GM18508 (cell line): Measurements from ENCODE around the gene AP1S1.
"Not testable (repeated sequence)": the region's sequence is repeated elsewhere in the genome, so short reads cannot be mapped to it uniquely, and the experiment has no call there.

Experiments
- ATAC-seq: cut with Tn5 transposase; IDR thresholded peaks from one replicate; pipeline ENCODE4 v1.9.1; 2021; ENCODE audit warnings: moderate number of reproducible peaks; ENCODE audit not compliant: insufficient read depth, unreplicated experiment

The AP1S1 gene

GRCh38 chr7:101153969-101154692, at the start of gene AP1S1:
TSS of gene AP1S1 (plus strand) at chr7:101154476. CDS start at chr7:101154515, 39 bp downstream.
- ATAC-seq = peak; percentile 61

GRCh38 chr7:101104799-101105198, 49.5 kb upstream of the AP1S1 start:
- ATAC-seq = no peak

DNA sequence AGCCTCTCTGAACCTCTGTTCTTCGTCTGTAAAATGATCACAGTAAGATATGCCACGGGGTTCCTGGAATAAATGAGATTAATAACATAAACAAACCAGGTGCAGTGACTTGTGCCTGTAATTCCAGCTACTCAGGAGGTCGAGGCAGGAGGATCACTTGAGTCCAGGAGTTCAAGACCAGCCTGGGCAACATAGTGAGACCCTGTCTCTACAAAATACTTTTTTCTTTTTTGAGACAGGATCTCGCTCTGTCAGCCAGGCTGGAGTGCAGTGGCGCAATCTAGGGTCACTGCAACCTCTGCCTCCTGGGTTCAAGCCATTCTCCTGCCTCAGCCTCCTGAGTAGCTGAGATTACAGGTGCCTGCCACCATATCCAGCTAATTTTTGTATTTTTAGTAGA, 49.0 kb upstream of the AP1S1 start:
- ATAC-seq = not testable (repeated sequence)

GRCh38 chr7:101106386-101106785, 47.9 kb upstream of the AP1S1 start:
- ATAC-seq = no peak

DNA sequence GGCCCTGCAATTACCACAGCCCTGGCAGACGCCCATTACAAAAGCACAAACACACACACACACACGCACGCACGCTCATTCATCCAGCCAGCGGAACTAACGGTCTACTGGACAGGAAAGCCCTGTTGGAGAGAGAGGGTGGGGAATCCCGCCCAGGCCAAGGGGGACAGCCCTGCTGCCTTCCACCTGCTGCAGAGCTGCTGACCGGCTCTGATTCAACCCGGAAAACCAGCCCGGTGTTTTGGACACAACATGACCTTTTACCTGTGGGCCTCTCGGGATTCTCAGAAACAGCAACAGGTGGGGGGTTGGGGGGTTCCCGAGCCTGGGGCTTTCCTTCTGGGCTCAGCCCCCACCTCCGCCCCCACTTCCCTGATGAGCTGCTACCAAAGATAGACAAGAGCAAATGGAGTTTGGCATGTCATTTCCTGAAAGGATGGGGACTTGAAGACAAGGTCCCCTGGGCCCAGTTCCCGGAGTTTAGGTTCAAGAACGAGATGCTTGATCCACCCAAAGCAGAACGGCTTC, 45.9 kb upstream of the AP1S1 start:
- ATAC-seq = no peak

DNA sequence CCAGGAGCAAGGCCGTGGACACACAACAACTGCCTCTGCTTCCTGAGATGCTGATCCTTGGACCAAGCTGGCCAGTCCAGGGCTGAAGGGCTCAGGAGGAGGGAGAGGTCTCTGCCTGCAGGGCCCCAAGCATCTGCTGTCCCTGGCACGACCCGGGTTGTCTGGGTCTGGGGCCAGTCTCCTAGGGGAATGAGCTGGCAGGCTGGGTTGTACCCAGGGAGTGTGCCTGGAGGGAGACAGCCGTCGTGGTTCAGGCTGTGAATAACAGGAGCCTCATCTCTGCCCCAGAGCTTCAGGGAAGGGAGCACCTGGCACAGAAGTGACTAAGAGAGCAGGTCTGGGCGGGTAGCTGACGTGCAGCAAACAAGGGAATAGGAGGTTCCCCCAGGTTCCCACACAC, 45.3 kb upstream of the AP1S1 start:
- no peak for ATAC-seq

- ATAC-seq = no peak
These were observed 44.9 kb upstream of the AP1S1 start for GRCh38 chr7:101109368-101109767.

- ATAC-seq = no peak
These were observed 43.0 kb upstream of the AP1S1 start for GRCh38 chr7:101111261-101111660.

DNA sequence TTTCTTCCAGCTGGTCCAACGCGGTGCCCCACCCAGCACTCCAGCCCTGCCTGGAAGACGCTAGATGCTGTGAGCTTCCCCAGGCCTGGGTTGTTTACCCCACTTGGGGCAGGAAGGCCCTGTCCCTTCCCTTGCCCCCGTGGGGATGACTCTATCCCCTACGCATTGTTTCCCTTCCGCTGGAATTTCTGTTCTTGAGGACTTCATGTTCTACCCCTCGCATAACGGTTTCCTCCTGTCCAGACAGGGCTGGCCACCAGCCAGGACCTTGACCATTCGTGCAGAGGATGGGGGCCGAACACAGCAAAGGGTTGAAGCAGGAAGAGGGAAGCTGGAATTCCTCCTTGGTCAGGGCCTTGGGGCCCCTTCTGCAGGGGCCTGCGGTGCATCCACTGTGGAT, 42.0 kb upstream of the AP1S1 start:
- no peak for ATAC-seq

DNA sequence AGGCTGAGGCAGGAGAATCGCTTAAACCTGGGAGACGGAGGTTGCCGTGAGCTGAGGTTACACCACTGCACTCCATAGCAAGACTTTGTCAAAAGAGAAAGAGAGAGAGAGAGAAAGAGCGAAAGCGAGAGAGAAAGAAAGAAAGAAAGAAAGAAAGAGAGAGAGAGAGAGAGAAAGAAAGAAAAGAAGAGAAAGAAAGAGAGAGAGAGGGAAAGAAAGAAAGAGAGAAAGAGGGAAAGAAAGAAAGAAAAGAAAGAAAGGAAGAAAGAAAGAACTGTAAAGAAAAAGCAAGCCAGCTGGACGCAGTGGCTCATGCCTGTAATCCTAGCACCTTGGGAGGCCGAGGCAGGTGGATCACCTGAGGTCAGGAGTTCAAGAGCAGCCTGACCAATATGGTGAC, 41.1 kb upstream of the AP1S1 start:
- ATAC-seq = not testable (repeated sequence)

DNA sequence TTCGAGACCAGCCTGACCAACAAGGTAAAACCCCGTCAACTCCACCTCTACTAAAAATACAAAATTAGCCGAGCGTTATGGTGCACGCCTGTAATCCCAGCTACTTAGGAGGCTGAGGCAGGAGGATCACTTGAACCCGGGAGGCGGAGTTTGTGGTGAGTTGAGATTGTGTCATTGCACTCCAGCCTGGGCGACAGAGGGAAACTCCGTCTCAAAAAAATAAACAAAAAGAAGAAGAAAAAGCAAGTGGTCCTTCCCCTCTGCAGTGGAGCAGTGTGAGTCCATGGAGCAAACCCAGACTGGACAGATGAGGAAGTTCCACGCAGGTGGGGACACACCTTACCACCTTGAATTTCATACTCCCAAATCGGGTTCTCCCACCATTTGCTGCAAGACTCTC, 40.4 kb upstream of the AP1S1 start:
- no peak for ATAC-seq

DNA sequence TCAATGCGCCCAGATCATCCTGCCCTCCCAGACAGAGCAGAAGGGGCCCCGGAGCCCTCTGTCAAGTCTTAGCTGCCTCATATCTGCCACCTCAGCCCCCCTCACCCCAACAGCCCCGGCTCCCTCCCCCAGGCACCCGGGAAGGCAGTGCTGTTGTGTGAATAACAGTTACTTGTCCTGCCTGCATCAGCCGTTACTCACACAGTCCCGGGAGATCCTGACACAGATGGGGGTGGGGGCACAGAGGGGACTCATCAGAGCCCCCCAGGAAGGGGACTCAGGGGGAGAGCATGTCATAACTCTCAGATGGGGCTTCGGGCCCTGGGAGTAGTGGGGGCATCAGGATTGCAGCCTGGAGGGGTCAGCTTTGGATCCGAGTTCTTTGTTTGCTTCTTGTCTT, 39.8 kb upstream of the AP1S1 start:
- no peak for ATAC-seq

GRCh38 chr7:101115215-101115614, 39.1 kb upstream of the AP1S1 start:
- ATAC-seq = no peak

DNA sequence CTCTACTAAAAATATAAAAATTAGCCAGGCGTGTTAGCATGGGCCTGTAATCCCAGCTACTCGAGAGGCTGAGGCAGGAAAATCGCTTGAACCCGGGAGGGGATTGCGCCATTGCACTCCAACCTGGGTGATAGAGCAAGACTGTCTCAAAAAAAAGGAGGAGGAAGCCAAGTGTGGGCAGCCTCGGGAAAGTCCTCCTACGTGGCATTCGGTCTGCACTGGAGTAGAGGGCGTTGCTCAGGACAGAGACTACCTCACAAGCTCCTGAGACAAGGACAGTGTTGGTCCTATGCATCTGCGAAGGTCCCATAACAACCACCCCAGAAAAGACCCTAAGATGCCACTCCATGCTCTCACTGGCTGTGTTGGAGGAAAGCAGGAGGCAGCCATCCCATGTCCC, 37.4 kb upstream of the AP1S1 start:
- ATAC-seq = no peak

GRCh38 chr7:101118856-101119255, 35.4 kb upstream of the AP1S1 start:
- ATAC-seq = no peak

DNA sequence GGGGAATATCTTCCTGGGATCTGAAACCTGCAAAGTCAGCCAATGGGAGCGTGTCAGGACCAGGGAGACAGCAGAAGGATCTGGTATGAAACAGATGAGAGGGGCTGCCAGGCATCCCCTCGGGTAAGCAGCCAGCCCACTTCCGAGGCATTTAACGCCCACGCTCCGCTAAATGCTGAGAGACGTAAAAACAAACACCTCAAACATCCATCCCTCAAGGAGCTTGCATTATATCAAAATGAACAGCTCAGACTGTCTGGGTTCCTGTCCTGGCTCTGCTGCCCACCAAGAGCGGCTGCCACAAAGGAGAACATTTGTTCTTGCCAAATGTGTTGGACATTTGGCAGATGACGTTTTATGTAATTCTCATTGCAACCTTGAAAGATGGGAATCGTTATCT, 34.4 kb upstream of the AP1S1 start:
- ATAC-seq = no peak

- ATAC-seq = no peak
These were observed 34.0 kb upstream of the AP1S1 start for GRCh38 chr7:101120315-101120714.

- not testable (repeated sequence) for ATAC-seq
These were observed 32.7 kb upstream of the AP1S1 start for GRCh38 chr7:101121631-101121990.

GRCh38 chr7:101121991-101122932, 32.0 kb upstream of the AP1S1 start:
- no peak for ATAC-seq

DNA sequence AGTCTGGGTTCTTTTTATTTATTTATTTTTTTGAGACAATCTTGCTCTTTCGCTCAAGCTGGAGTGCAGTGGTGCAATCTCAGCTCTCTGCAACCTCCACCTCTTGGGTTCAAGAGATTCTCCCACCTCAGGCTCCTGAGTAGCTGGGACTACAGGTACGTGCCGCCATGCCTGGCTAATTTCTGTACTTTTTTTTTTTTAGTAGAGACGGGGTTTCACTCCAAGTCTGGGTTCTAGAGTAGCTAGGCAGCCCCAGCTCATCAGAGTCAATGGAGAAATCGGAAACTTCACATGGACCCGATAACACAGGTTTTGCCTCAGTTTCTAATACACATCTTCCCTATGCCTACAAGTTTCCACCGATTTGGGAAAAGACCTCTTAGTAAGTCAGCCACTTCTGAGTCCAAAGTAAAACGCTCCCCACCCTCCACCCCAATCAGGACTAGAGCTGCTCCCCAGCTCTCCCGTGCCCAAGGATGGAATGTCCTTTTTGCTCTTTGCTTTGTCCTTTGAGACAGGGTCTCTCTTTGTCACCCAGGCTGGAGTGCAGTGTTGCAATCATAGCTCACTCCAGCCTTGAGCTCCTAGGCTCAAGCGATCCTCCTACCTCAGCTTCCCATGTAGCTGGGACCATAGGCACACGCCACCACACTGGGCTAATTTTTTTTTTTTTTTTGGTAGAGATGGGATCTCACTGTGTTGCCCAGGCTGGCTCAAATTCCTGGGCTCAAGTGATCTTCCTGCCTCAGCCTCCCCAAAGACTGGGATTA, 31.2 kb upstream of the AP1S1 start:
- no peak for ATAC-seq

- ATAC-seq = no peak
These were observed 30.6 kb upstream of the AP1S1 start for GRCh38 chr7:101123703-101124068.
